Tibial nerve (tissue), 4 donors: ENCODE results near the gene ANKRD35. TPM values are rescaled to one million over a fixed set of nuclear protein-coding genes. Genes with fewer than 3 reads are reported as not detected.

ENCODE experiments used
- DNase-seq, 2 donors: peaks; one replicate each; pipeline ENCODE4 v3.0.0-alpha.2; 2019; ENCODE audit warnings: low spot score in 2 of 2
- H3K27ac ChIP-seq, 4 donors: fragments of 200-600 bp; sonication (generic) in 3 of 4; one replicate each; pipeline ENCODE4 v1.5.1; 2017 to 2019; ENCODE audit warnings: mild to moderate bottlenecking in 1 of 4
- H3K27me3 ChIP-seq, 2 donors: fragments of 200-600 bp; sonication (generic) in 1 of 2; one replicate each; pipeline versions ENCODE4 v1.5.1 to v1.6.0; 2017 to 2019
- H3K36me3 ChIP-seq, 3 donors: fragments of 200-600 bp; sonication (generic); one replicate each; pipeline ENCODE4 v1.5.1; 2018 to 2019
- H3K4me1 ChIP-seq, 4 donors: fragments of 200-600 bp; sonication (generic) in 3 of 4; one replicate each; pipeline ENCODE4 v1.5.1; 2017 to 2019
- H3K4me3 ChIP-seq, 4 donors: fragments of 200-600 bp; sonication (generic) in 3 of 4; one replicate each; pipeline ENCODE4 v1.5.1; 2017 to 2019; ENCODE audit warnings: mild to moderate bottlenecking in 1 of 4, moderate library complexity in 1 of 4
- H3K9me3 ChIP-seq, 4 donors: fragments of 200-600 bp; sonication (generic) in 3 of 4; one replicate each; pipeline ENCODE4 v1.5.1; 2017 to 2019
- CTCF ChIP-seq, 5 experiments: fragments of 200-600 bp in 3 of 5; fragments of 450-650 bp in 2 of 5; sonication (generic) in 3 of 5; IDR thresholded peaks; one replicate each; pipeline ENCODE4 v1.5.1; 2016 to 2019; ENCODE audit warnings: antibody characterized with exemption in 5 of 5, mild to moderate bottlenecking in 3 of 5, moderate library complexity in 2 of 5
- EP300 ChIP-seq, 2 donors: sonication (generic); formaldehyde crosslinking; IDR thresholded peaks; one replicate each; pipeline ENCODE4 v1.6.1; 2017; ENCODE audit warnings: antibody characterized with exemption in 2 of 2, mild to moderate bottlenecking in 1 of 2
- POLR2A ChIP-seq, 2 donors: fragments of 450-650 bp; IDR thresholded peaks; one replicate each; pipeline ENCODE4 v1.6.1; 2017; ENCODE audit warnings: antibody characterized with exemption in 2 of 2, mild to moderate bottlenecking in 2 of 2, moderate library complexity in 2 of 2
- WGBS, 2 donors: methylation state at CpG; one replicate each; pipeline ENCODE4 v1.1.5; 2018; 5-methylcytosine and 5-hydroxymethylcytosine counted together
- total RNA-seq, 4 donors: library from RNA; depleted of rRNA; stranded (reverse); fragments of >200 nt; gene quantifications; one replicate each; pipeline ENCODE4 v1.1.0, GENCODE V29; 2016

The ANKRD35 gene
- total RNA-seq, 4 donors from 2014 or later = 2.7 to 11.2 (median 6.3) TPM

GRCh38 chr1:145917595-145917994 is 31.9 kb upstream of the ANKRD35 start:
- TF ChIP-seq POLR2A (IDR thresholded peaks at IDR 0.05) (no peak), EP300 (IDR thresholded peaks at IDR 0.05) (no peak), CTCF (IDR thresholded peaks at IDR 0.05) (no peak)
- peak overlapping the region in 3 of 4 donors; percentile 85 to 95 (median 93) for H3K27ac ChIP-seq
- peak overlapping the region; percentile 77 to 82 (median 80) for H3K4me3 ChIP-seq
- WGBS, 2 donors = 71 to 72% methylated on average over 5 of the region's 5 CpGs
- H3K4me1 ChIP-seq = peaks cover 0 to 31% (median 18%) of the 10 kb centered on the region in 4 donors
- DNase-seq = no peak
- H3K27me3 ChIP-seq = no peaks in the 10 kb centered on the region
- H3K9me3 ChIP-seq = no peaks in the 10 kb centered on the region
- peaks cover 0 to 45% (median 0%) of the 10 kb centered on the region in 3 donors for H3K36me3 ChIP-seq

GRCh38 chr1:145916745-145917144 is 31.1 kb upstream of the ANKRD35 start:
- H3K27ac ChIP-seq = no peak overlapping the region
- H3K9me3 ChIP-seq = no peaks in the 10 kb centered on the region
- H3K4me3 ChIP-seq = no peak overlapping the region
- no peaks in the 10 kb centered on the region for H3K27me3 ChIP-seq
- DNase-seq = no peak
- no peak for TF ChIP-seq CTCF (IDR thresholded peaks at IDR 0.05)
- no peak for TF ChIP-seq POLR2A (IDR thresholded peaks at IDR 0.05)
- TF ChIP-seq EP300 (IDR thresholded peaks at IDR 0.05) = no peak
- WGBS, 2 donors = 72 to 78% methylated on average over 5 of the region's 5 CpGs
- peaks cover 0 to 31% (median 18%) of the 10 kb centered on the region in 4 donors for H3K4me1 ChIP-seq
- peaks cover 0 to 53% (median 0%) of the 10 kb centered on the region in 3 donors for H3K36me3 ChIP-seq

- Histone ChIP-seq H3K9me3 (no peaks in the 10 kb centered on the region), H3K36me3 (peaks cover 0 to 66% (median 0%) of the 10 kb centered on the region in 3 donors), H3K27ac (no peak overlapping the region), H3K4me1 (peaks cover 0 to 26% (median 5%) of the 10 kb centered on the region in 4 donors), H3K4me3 (no peak overlapping the region), H3K27me3 (no peaks in the 10 kb centered on the region)
- no peak for DNase-seq
- TF ChIP-seq CTCF (IDR thresholded peaks at IDR 0.05) (no peak), POLR2A (IDR thresholded peaks at IDR 0.05) (no peak), EP300 (IDR thresholded peaks at IDR 0.05) (no peak)
- WGBS, 2 donors = 79% methylated on average over 11 of the region's 11 CpGs
Observed at GRCh38 chr1:145912128-145912641, 26.5 kb upstream of the ANKRD35 start.

GRCh38 chr1:145908653-145909052 is 23.0 kb upstream of the ANKRD35 start:
- H3K27ac ChIP-seq = peak overlapping the region in 2 of 4 donors; percentile 5 to 52
- 40 to 48% methylated on average over 1 of the region's 1 CpG for WGBS, 2 donors
- no peaks in the 10 kb centered on the region for H3K9me3 ChIP-seq
- TF ChIP-seq CTCF (IDR thresholded peaks at IDR 0.05) (no peak), POLR2A (IDR thresholded peaks at IDR 0.05) (no peak), EP300 (IDR thresholded peaks at IDR 0.05) (no peak)
- peaks cover 0 to 15% (median 2%) of the 10 kb centered on the region in 4 donors for H3K4me1 ChIP-seq
- peaks cover 0 to 43% (median 0%) of the 10 kb centered on the region in 3 donors for H3K36me3 ChIP-seq
- no peak for DNase-seq
- H3K4me3 ChIP-seq = no peak overlapping the region
- H3K27me3 ChIP-seq = no peaks in the 10 kb centered on the region

- H3K27me3 ChIP-seq = no peaks in the 10 kb centered on the region
- H3K27ac ChIP-seq = no peak overlapping the region
Observed at GRCh38 chr1:145906954-145907753, 21.5 kb upstream of the ANKRD35 start.

More at GRCh38 chr1:145906954-145907753, 21.5 kb upstream of the ANKRD35 start:
- 68 to 76% methylated on average over 10 of the region's 10 CpGs for WGBS, 2 donors
- Histone ChIP-seq H3K4me3 (no peak overlapping the region), H3K9me3 (no peaks in the 10 kb centered on the region), H3K36me3 (peaks cover 0 to 30% (median 0%) of the 10 kb centered on the region in 3 donors), H3K4me1 (peaks cover 0 to 15% (median 2%) of the 10 kb centered on the region in 4 donors)
- DNase-seq = no peak
- TF ChIP-seq CTCF (IDR thresholded peaks at IDR 0.05) = no peak
- no peak for TF ChIP-seq EP300 (IDR thresholded peaks at IDR 0.05)
- TF ChIP-seq POLR2A (IDR thresholded peaks at IDR 0.05) = no peak
